HepG2 (cell line): Measurements from ENCODE around the gene ESRP2. TPM values are rescaled to one million over a fixed set of nuclear protein-coding genes. Genes with fewer than 3 reads are reported as not detected.

ENCODE experiments used
- BORCS8-MEF2B ChIP-seq: sonication (generic); formaldehyde crosslinking; IDR thresholded peaks from 2 replicates; pipeline ENCODE4 v1.8.0; 2022; ENCODE audit warnings: mild to moderate bottlenecking, missing genetic modification reagents
- CCAR2 ChIP-seq: fragments of 200-400 bp; formaldehyde crosslinking; optimal IDR thresholded peaks from 2 replicates; pipeline ENCODE3; 2018; ENCODE audit warnings: low read depth, mild to moderate bottlenecking, low read length, moderate library complexity
- DNMT1 ChIP-seq: sonication (generic); formaldehyde crosslinking; IDR thresholded peaks from 2 replicates; pipeline ENCODE4 v1.5.1; 2020; ENCODE audit warnings: mild to moderate bottlenecking, missing genetic modification reagents
- GFI1 ChIP-seq: sonication (generic); formaldehyde crosslinking; IDR thresholded peaks from 2 replicates; pipeline ENCODE4 v1.5.0; 2020; ENCODE audit warnings: missing genetic modification reagents, mild to moderate bottlenecking, borderline replicate concordance
- GRHL1 ChIP-seq: sonication (generic); formaldehyde crosslinking; conservative IDR thresholded peaks from 2 replicates; pipeline ENCODE4 v1.8.0; 2022; ENCODE audit warnings: missing genetic modification reagents
- GTF3A ChIP-seq: sonication (generic); formaldehyde crosslinking; conservative IDR thresholded peaks from 2 replicates; pipeline ENCODE4 v1.4.0; 2020; ENCODE audit warnings: mild to moderate bottlenecking, missing genetic modification reagents
- HDAC6 ChIP-seq: fragments of 200-600 bp; sonication (generic); IDR thresholded peaks from 2 replicates; pipeline ENCODE4 v1.7.0; 2017; ENCODE audit warnings: mild to moderate bottlenecking, antibody characterized with exemption, low read length, low read depth
- KDM6A ChIP-seq: IDR thresholded peaks from 2 replicates; pipeline ENCODE4 v1.6.1; 2016; ENCODE audit warnings: low read depth
- KLF11 ChIP-seq: IDR thresholded peaks from 2 replicates; pipeline ENCODE4 v1.6.1; 2016; ENCODE audit warnings: missing compliant biosample characterization
- MBD4 ChIP-seq: IDR thresholded peaks from 2 replicates; pipeline ENCODE4 v1.6.1; 2012; ENCODE audit warnings: low read length, inconsistent platforms, borderline replicate concordance
- NFE2L1 ChIP-seq: sonication (generic); formaldehyde crosslinking; IDR thresholded peaks from 2 replicates; pipeline ENCODE4 v1.4.0; 2020; ENCODE audit warnings: missing genetic modification reagents, mild to moderate bottlenecking, borderline replicate concordance
- NFIC ChIP-seq: IDR thresholded peaks from 2 replicates; pipeline ENCODE4 v1.6.1; 2012; ENCODE audit warnings: mild to moderate bottlenecking, low read length, inconsistent platforms
- SIX1 ChIP-seq: sonication (generic); formaldehyde crosslinking; IDR thresholded peaks from 2 replicates; pipeline ENCODE4 v1.4.0; 2020; ENCODE audit warnings: missing genetic modification reagents, borderline replicate concordance
- SP1 ChIP-seq, 2 experiments: fragments of 450-650 bp in 1 of 2; sonication (generic) in 1 of 2; formaldehyde crosslinking in 1 of 2; IDR thresholded peaks; 2 replicates each; pipeline versions ENCODE4 v1.4.0 to v1.6.1; 2016 to 2020; ENCODE audit warnings: missing genetic modification reagents in 1 of 2
- TGIF2 ChIP-seq: IDR thresholded peaks from 2 replicates; pipeline ENCODE4 v1.6.1; 2016; ENCODE audit warnings: control low read depth, missing compliant biosample characterization
- ZBTB46 ChIP-seq: sonication (generic); formaldehyde crosslinking; IDR thresholded peaks from 2 replicates; pipeline ENCODE4 v1.4.0; 2020; ENCODE audit warnings: mild to moderate bottlenecking, missing genetic modification reagents, borderline replicate concordance
- ZNF20 ChIP-seq: sonication (generic); formaldehyde crosslinking; IDR thresholded peaks from 2 replicates; pipeline ENCODE4 v1.4.0; 2020; ENCODE audit warnings: mild to moderate bottlenecking, moderate library complexity, missing genetic modification reagents
- ZNF275 ChIP-seq: sonication (generic); formaldehyde crosslinking; IDR thresholded peaks from 2 replicates; pipeline ENCODE4 v1.8.0; 2022; ENCODE audit warnings: missing genetic modification reagents, mild to moderate bottlenecking, inconsistent platforms, borderline replicate concordance
- ZNF292 ChIP-seq: sonication (generic); formaldehyde crosslinking; IDR thresholded peaks from 2 replicates; pipeline ENCODE4 v1.8.1; 2022; ENCODE audit warnings: mild to moderate bottlenecking, low read depth, missing genetic modification reagents, borderline replicate concordance
- ZNF333 ChIP-seq: sonication (generic); formaldehyde crosslinking; IDR thresholded peaks from 2 replicates; pipeline ENCODE4 v1.4.0; 2020; ENCODE audit warnings: mild to moderate bottlenecking, missing genetic modification reagents, borderline replicate concordance
- ZNF615 ChIP-seq: sonication (generic); formaldehyde crosslinking; IDR thresholded peaks from 2 replicates; pipeline ENCODE4 v1.5.0; 2020; ENCODE audit warnings: mild to moderate bottlenecking, missing genetic modification reagents, borderline replicate concordance
- ZNF709 ChIP-seq: sonication (generic); formaldehyde crosslinking; IDR thresholded peaks from 2 replicates; pipeline ENCODE4 v1.5.0; 2020; ENCODE audit warnings: mild to moderate bottlenecking, missing genetic modification reagents
- ZNF747 ChIP-seq: sonication (generic); formaldehyde crosslinking; IDR thresholded peaks from 2 replicates; pipeline ENCODE4 v1.8.1; 2023; ENCODE audit warnings: missing genetic modification reagents, mild to moderate bottlenecking, borderline replicate concordance
- ZNF841 ChIP-seq: sonication (generic); formaldehyde crosslinking; IDR thresholded peaks from 2 replicates; pipeline ENCODE4 v1.8.1; 2023; ENCODE audit warnings: missing genetic modification reagents, borderline replicate concordance
- polyA plus RNA-seq, 8 experiments: library from polyadenylated mRNA; depleted of rRNA in 3 of 8; stranded (reverse) in 7 of 8; unstranded in 1 of 8; fragments of >200 nt; fragmentation: Illumina TruSeq in 4 of 8; extraction: Trizol in 4 of 8; gene quantifications; 2 replicates each; pipeline versions ENCODE4 v1.2.1 to v1.2.3, GENCODE V29; 2011 to 2016; ENCODE audit warnings: low read depth in 4 of 8, missing spikeins in 1 of 8, mixed read lengths in 1 of 8; ENCODE audit not compliant: insufficient read depth in 1 of 8
- total RNA-seq, 5 experiments: library from RNA; depleted of rRNA; stranded (reverse); fragments of >200 nt; fragmentation: Illumina TruSeq; extraction: Trizol; gene quantifications; 2 replicates each; pipeline ENCODE4 v1.2.3, GENCODE V29; 2016; ENCODE audit warnings: low read depth in 1 of 5
- TF ChIP-seq, protein P1 (sequence below): IDR thresholded peaks from 2 replicates; pipeline ENCODE4 v1.6.1; 2016; ENCODE audit warnings: missing genetic modification reagents, missing compliant biosample characterization

ESRP2 gene
- total and polyA plus RNA-seq, 2 of the 13 experiments (the other 11 are each of a cell fraction or from before 2014, with no cell fraction given): 21.1 to 32.4 TPM

- no peak for TF ChIP-seq SIX1 (CRISPR knock-in tag)
- no peak for TF ChIP-seq GRHL1
- TF ChIP-seq GTF3A (CRISPR knock-in tag): no peak
- TF ChIP-seq KDM6A: no peak
- TF ChIP-seq NFIC: no peak
- TF ChIP-seq HDAC6: no peak
- TF ChIP-seq ZNF275 (CRISPR knock-in tag): peak; percentile 69; the same call in 1 of the 2 replicates
- TF ChIP-seq, protein P1, sequence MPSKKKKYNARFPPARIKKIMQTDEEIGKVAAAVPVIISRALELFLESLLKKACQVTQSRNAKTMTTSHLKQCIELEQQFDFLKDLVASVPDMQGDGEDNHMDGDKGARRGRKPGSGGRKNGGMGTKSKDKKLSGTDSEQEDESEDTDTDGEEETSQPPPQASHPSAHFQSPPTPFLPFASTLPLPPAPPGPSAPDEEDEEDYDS (CRISPR knock-in tag): no peak
- no peak; the same call in 1 of the 2 replicates for TF ChIP-seq NFE2L1 (CRISPR knock-in tag)
- TF ChIP-seq ZNF615: no peak
- no peak for TF ChIP-seq KLF11 (CRISPR knock-in tag)
- no peak for TF ChIP-seq SP1 (IDR thresholded peaks at IDR 0.05)
- TF ChIP-seq SP1 (CRISPR knock-in tag; IDR thresholded peaks at IDR 0.05): no peak
- TF ChIP-seq GFI1 (CRISPR knock-in tag): no peak
- TF ChIP-seq MBD4: no peak
- TF ChIP-seq TGIF2 (CRISPR knock-in tag): peak; percentile 7; the same call in 1 of the 2 replicates
- no peak; the same call in 1 of the 2 replicates for TF ChIP-seq ZNF333 (CRISPR knock-in tag)
- no peak for TF ChIP-seq ZNF20 (CRISPR knock-in tag)
- no peak for TF ChIP-seq ZBTB46 (CRISPR knock-in tag)
- peak; percentile 30 for TF ChIP-seq ZNF709
- peak; percentile 45; the same call in 1 of the 2 replicates for TF ChIP-seq ZNF747
- peak; percentile 26; the same call in 1 of the 2 replicates for TF ChIP-seq DNMT1 (CRISPR knock-in tag)
- TF ChIP-seq CCAR2: no peak
- TF ChIP-seq ZNF841 (CRISPR knock-in tag): no peak
- TF ChIP-seq ZNF292 (CRISPR knock-in tag): no peak
- TF ChIP-seq BORCS8-MEF2B (CRISPR knock-in tag): peak; percentile 30; the same call in 1 of the 2 replicates
Measured at GRCh38 chr16:68235108-68235886, 630 bp downstream of the ESRP2 start (continued).
